Measurements from ENCODE around the gene RPP25.

Gene RPP25

GRCh38 chr15:74956648-74957475 lies at the start of gene RPP25:
RPP25 (minus strand) TSS chr15:74956772; CDS start chr15:74956583, 189 bp downstream.
- peak; percentile 88 for DNase-seq

- DNase-seq: no peak
Observed at GRCh38 chr15:75002398-75002797, 45.8 kb upstream of the RPP25 start.

GRCh38 chr15:75001310-75001709 lies 44.7 kb upstream of the RPP25 start:
- no peak for DNase-seq

- DNase-seq: no peak
Observed at GRCh38 chr15:74997543-74997942, 41.0 kb upstream of the RPP25 start.

GRCh38 chr15:74997141-74997540 lies 40.6 kb upstream of the RPP25 start:
- no peak for DNase-seq

- peak; percentile 7 for DNase-seq
Observed at GRCh38 chr15:74995779-74996765, 39.5 kb upstream of the RPP25 start.

- DNase-seq: peak; percentile 95
Observed at GRCh38 chr15:74995182-74995778, 38.7 kb upstream of the RPP25 start, which contains the start of gene SCAMP5. SCAMP5 (plus strand) TSS chr15:74995563; CDS start chr15:75011840, 16,277 bp downstream.

- DNase-seq: no peak
Observed at GRCh38 chr15:74994685-74995084, 38.1 kb upstream of the RPP25 start.

GRCh38 chr15:74994236-74994635 lies 37.7 kb upstream of the RPP25 start:
- no peak for DNase-seq

GRCh38 chr15:74992619-74993018 lies 36.0 kb upstream of the RPP25 start:
- DNase-seq: no peak

- DNase-seq: no peak
Observed at GRCh38 chr15:74989527-74989926, 33.0 kb upstream of the RPP25 start.

- DNase-seq: peak; percentile 57
Observed at GRCh38 chr15:74988007-74988800, 31.6 kb upstream of the RPP25 start.

GRCh38 chr15:74983725-74984231 lies 27.2 kb upstream of the RPP25 start:
- peak; percentile 72 for DNase-seq

- DNase-seq: no peak
Observed at GRCh38 chr15:74982183-74982582, 25.6 kb upstream of the RPP25 start.

GRCh38 chr15:74978503-74978902 lies 21.9 kb upstream of the RPP25 start:
- peak; percentile 63 for DNase-seq

- no peak for DNase-seq
Observed at GRCh38 chr15:74978077-74978476, 21.5 kb upstream of the RPP25 start.

GRCh38 chr15:74977599-74977998 lies 21.0 kb upstream of the RPP25 start:
- peak; percentile 51 for DNase-seq

GRCh38 chr15:74976159-74976558 lies 19.6 kb upstream of the RPP25 start:
- DNase-seq: no peak

- no peak for DNase-seq
Observed at GRCh38 chr15:74967670-74968069, 11.1 kb upstream of the RPP25 start.

GRCh38 chr15:74964794-74965193 lies 8.2 kb upstream of the RPP25 start:
- DNase-seq: no peak

GRCh38 chr15:74963213-74963612 lies 6.6 kb upstream of the RPP25 start:
- DNase-seq: no peak

GRCh38 chr15:74962671-74963070 lies 6.1 kb upstream of the RPP25 start:
- DNase-seq: no peak
